ENCODE results near the gene EPHB3. TPM values are rescaled to one million over a fixed set of nuclear protein-coding genes. Genes with fewer than 3 reads are reported as not detected.

Gene EPHB3
- total RNA-seq, 1 donor from 2014 or later = 17.7 TPM

DNA sequence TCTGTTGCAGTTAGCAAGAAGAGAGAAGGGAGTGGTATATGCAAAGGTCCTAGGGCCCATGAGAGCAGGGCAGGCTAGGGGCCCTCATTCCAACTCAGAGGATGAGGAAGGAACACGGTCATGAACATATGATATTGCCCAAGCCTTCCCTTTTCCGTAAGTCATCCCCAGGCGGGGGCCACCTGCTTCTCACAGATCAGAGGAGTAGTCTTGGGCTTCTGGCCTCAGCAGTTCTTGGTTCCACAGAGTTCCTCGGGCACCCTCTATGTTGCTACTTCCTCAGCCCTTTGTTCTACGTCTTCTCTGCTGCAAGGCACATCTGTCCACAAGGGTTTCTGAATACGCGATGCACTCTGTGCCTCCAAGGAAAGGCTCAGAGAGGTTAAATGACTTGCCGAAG lies 25.3 kb downstream of the EPHB3 start:
- TF ChIP-seq, protein P1, sequence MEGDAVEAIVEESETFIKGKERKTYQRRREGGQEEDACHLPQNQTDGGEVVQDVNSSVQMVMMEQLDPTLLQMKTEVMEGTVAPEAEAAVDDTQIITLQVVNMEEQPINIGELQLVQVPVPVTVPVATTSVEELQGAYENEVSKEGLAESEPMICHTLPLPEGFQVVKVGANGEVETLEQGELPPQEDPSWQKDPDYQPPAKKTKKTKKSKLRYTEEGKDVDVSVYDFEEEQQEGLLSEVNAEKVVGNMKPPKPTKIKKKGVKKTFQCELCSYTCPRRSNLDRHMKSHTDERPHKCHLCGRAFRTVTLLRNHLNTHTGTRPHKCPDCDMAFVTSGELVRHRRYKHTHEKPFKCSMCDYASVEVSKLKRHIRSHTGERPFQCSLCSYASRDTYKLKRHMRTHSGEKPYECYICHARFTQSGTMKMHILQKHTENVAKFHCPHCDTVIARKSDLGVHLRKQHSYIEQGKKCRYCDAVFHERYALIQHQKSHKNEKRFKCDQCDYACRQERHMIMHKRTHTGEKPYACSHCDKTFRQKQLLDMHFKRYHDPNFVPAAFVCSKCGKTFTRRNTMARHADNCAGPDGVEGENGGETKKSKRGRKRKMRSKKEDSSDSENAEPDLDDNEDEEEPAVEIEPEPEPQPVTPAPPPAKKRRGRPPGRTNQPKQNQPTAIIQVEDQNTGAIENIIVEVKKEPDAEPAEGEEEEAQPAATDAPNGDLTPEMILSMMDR (IDR thresholded peaks at IDR 0.05) = no peak
- TF ChIP-seq POLR2A (IDR thresholded peaks at IDR 0.05) (no peak), POLR2AphosphoS5 (IDR thresholded peaks at IDR 0.05; ENCODE audit: insufficient read depth in 1 of 2, low read depth in 1 of 2) (no peak)
- Histone ChIP-seq H3K27me3 (no peaks in the 10 kb centered on the region), H3K36me3 (no peaks in the 10 kb centered on the region), H3K4me1 (peaks cover 28% of the 10 kb centered on the region), H3K9me3 (no peaks in the 10 kb centered on the region), H3K4me3 (no peak overlapping the region), H3K27ac (no peak overlapping the region)
- intact Hi-C loops (cut with DNase I) = no loop called here
- DNase-seq (ENCODE audit: extremely low spot score in 2 of 2) = no peak

DNA sequence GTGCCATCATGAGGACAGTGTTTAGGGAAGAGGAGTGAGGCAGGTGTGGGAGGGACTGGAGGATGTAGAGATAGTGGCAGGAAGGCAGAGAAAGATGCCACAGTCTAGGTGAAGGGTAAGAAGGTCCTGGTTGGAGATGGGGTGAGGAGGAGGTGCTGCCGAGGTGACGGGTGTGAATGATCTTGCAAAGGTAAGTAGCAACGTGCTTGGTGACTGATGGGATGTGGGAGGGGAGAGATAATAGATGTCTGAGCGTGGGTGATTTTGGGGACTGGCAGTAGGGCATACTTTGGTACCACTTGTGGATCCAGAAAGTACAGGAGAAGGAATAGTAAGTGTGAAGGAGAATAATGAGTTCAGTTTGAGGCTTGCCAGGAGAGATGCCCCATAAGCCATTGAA lies 27.2 kb downstream of the EPHB3 start:
- no peak for DNase-seq (ENCODE audit: extremely low spot score in 2 of 2)
- intact Hi-C loops (cut with DNase I) = no loop called here
- Histone ChIP-seq H3K27me3 (no peaks in the 10 kb centered on the region), H3K27ac (no peak overlapping the region), H3K4me3 (no peak overlapping the region), H3K36me3 (no peaks in the 10 kb centered on the region), H3K9me3 (no peaks in the 10 kb centered on the region), H3K4me1 (peaks cover 27% of the 10 kb centered on the region)
- TF ChIP-seq, protein P1 (IDR thresholded peaks at IDR 0.05) = no peak
- TF ChIP-seq POLR2AphosphoS5 (IDR thresholded peaks at IDR 0.05; ENCODE audit: insufficient read depth in 1 of 2, low read depth in 1 of 2) (no peak), POLR2A (IDR thresholded peaks at IDR 0.05) (no peak)

DNA sequence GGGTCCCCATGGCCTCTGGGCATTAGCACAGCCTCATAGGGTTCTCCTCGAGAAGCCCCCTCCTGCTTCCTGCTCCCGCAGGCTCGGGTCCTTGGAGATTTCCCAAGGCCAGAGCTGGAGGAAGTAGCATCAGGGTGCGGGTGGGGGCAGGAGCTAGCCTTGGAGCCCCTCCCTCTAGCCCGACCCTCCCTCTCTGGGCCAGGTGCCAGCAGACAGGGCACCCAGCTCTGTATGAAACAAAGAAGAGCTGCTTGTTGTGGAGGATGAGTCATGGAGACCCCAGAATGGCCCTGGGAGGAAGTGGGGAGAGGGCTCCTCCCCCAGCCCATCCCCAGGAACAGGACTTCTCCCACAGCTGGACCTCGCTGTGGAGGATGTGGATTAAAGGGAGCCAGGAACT lies 29.2 kb downstream of the EPHB3 start:
- no peak for DNase-seq (ENCODE audit: extremely low spot score in 2 of 2)
- Histone ChIP-seq H3K4me3 (no peak overlapping the region), H3K9me3 (no peaks in the 10 kb centered on the region), H3K27ac (no peak overlapping the region), H3K36me3 (no peaks in the 10 kb centered on the region), H3K4me1 (peaks cover 25% of the 10 kb centered on the region), H3K27me3 (no peaks in the 10 kb centered on the region)
- TF ChIP-seq POLR2AphosphoS5 (IDR thresholded peaks at IDR 0.05; ENCODE audit: insufficient read depth in 1 of 2, low read depth in 1 of 2) (no peak), POLR2A (IDR thresholded peaks at IDR 0.05) (no peak)
- TF ChIP-seq, protein P1 (IDR thresholded peaks at IDR 0.05) = no peak
- intact Hi-C loops (cut with DNase I) = no loop called here

DNA sequence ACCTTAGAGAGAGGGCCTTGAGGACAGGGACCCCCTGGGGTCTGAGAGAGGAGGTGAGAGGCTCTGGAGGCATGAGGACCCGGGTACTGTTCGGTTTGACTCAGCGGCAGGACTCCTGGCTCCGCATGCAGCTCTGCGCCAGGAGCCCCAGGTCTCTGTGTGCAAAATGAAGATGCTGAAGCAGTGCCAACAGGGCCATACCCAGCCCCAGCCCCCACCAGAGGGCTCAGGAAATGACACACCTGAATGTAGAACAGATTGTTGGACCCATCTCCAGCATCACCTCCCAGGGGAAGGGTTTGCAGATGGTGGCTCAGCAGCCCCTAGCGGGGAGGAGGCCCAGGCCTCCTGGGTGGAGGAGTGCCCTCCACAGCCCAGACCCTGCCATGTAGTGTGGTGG lies 30.2 kb downstream of the EPHB3 start:
- H3K36me3 ChIP-seq = no peaks in the 10 kb centered on the region
- no peaks in the 10 kb centered on the region for H3K9me3 ChIP-seq
- no peak for DNase-seq (ENCODE audit: extremely low spot score in 2 of 2)
- no peaks in the 10 kb centered on the region for H3K27me3 ChIP-seq
- H3K4me1 ChIP-seq = peaks cover 25% of the 10 kb centered on the region
- intact Hi-C loops (cut with DNase I) = no loop called here
- no peak overlapping the region for H3K4me3 ChIP-seq
- TF ChIP-seq POLR2A (IDR thresholded peaks at IDR 0.05) (no peak), POLR2AphosphoS5 (IDR thresholded peaks at IDR 0.05; ENCODE audit: insufficient read depth in 1 of 2, low read depth in 1 of 2) (no peak)
- TF ChIP-seq, protein P1 (IDR thresholded peaks at IDR 0.05) = no peak
- peak overlapping the region; percentile 70 for H3K27ac ChIP-seq

DNA sequence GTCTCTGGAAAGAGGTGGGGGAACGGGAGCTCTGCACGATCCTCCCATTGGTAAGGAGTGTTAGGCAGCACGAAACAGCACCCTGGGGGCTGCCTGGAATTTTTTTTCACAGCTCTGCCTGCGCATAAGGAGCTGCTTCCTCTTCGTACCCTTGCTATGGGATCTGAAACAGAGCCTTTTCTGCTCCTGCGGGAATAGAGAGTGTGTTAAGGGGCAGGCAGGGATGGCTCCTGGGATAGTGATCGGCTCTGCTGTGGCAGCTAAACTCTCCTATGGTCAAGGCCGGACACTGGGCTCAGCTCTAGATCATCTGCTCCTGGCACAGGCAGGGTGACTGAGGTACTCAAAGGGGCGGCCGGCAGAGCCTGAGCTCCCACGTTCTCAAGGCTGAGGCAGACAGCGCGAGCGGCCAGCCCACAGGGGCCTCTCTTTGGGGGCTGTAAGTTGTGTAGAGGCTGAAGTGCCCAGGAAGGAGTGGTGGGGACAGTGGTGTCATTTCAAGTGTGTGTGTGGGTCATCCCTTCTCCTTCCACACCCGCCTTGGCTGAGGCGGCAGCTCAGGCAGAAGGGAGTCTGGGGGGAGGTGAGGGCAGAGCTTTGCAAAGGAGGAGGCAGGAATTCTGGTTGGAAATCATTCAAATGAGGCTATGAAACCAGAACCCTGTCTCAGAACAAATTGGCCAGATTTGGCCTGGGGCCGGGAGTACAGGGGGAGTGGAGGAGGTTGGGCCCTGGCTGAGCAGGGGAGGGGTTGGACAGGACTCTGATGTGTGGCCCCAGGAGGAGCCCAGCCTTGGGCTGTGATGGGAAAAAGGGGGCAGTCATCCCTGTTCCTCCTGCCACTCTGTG lies 31.0 kb downstream of the EPHB3 start:
- Histone ChIP-seq H3K4me1 (peaks cover 27% of the 10 kb centered on the region), H3K27ac (peak overlapping the region; percentile 70), H3K9me3 (no peaks in the 10 kb centered on the region), H3K27me3 (no peaks in the 10 kb centered on the region), H3K4me3 (no peak overlapping the region), H3K36me3 (no peaks in the 10 kb centered on the region)
- DNase-seq (ENCODE audit: extremely low spot score in 2 of 2) = no peak
- intact Hi-C loops (cut with DNase I) = no loop called here
- TF ChIP-seq, protein P1 (IDR thresholded peaks at IDR 0.05) = no peak
- TF ChIP-seq POLR2A (IDR thresholded peaks at IDR 0.05) = no peak
- TF ChIP-seq POLR2AphosphoS5 (IDR thresholded peaks at IDR 0.05; ENCODE audit: insufficient read depth in 1 of 2, low read depth in 1 of 2) = peak in 1 of 2 donors; percentile 50
